Measurements from ENCODE around the gene PLA2G4B.

DNA sequence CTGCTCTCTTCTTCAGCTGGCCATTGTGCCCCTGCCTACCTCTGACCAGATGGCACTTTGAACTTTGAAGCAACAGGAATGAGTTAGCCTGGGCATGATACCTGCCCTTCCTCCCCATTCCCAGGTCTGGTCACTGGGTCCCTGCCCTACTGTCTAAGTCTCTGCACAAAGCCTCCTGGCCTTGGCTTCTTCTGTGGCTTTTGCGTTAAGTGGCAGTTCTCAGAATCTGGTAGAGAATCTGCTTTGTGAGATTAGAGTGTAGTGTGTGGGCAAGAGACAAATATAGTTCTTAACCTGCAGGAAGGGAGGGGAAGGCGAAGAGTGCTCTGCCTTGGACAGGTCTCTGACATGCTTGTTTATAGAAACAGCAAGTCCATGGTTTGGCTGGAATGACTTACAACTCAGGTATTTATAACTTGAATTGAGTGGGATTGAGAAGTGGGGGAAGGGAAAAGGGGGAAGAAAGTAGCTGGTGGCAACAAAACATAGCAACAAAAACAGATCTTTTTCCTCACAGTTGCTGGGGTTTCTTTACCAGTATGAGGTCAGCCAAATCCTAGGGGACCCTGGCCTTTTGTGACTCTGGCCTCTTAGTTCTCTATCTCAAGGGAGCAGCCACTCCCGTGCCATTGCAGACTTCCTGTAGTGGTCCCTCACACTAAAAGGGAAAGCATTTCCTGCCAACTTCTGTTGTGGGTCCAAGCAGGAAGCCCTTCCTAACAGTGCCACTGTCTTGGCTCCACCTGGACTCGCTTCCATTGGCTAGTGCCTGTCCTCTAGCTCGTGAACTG, 47.7 kb upstream of the PLA2G4B start:
- TF ChIP-seq ZNF274 (IDR thresholded peaks at IDR 0.05; ENCODE audit: low read depth, low read length) (no peak), SUZ12 (IDR thresholded peaks at IDR 0.05; ENCODE audit: extremely low read depth, insufficient read depth, insufficient read length) (no peak), YY1 (IDR thresholded peaks at IDR 0.05; ENCODE audit: insufficient read depth, insufficient read length) (no peak)
